NCI-H1436 treated with DMSO at 0.1 percent for 48 hours (cell line): Measurements from ENCODE around the gene ANO1.

Source experiments
- DNase-seq: peaks from one replicate; lab custom pipeline; 2025; lab: John Stamatoyannopoulos, UW

ANO1 gene

DNA sequence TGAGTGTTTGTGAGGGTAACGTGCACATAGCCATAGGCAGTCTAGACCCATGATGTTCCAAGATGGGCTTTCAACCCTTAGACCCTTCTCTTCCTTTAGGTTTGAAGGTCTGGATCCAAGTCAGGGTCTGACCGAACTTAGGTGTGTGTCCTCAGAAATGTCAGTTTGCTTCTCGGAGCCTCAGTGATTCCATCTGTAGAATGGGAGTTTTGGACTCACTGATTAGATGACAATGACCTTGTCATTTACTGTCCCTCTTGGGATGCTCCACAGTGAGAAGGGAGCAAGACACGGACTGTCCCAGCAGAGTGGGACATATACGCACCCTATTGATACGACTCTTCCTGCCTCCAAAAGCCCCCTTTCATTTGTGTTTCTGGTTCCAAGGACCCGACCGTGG lies 37.7 kb downstream of the ANO1 start:
- DNase-seq = no peak

DNA sequence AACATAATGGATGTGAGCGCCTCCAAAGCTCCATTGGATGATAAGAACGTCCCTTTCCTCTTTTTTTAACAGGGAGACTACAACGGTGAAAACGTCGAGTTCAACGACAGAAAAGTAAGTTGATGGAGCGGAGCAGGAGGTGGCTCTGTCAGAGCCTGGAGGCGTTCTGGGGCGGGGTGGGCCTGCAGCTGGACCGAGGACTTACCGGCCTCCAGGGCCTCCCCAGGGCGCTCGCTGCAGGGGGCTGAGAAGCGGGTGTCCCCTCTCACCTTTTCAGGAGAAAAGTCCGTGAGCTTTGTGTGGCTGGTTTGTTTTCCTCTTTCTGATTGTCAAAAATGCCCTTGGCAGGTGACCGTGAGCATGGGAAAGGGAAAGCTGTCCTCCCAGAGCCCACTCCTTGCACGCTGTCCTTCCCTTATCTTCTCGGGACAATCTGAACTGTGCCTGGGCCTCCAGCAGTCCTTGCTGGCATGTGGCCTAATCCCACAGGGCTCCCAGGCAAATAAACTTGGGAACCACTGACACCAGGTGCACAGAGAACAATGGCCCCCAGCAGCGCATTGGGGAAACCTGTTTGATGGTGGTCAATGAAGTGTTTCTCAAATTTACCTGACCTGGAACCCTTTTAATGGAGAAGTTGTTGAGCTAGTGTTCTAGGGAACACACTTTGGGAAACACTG lies 38.4 kb downstream of the ANO1 start:
- DNase-seq = no peak

DNA sequence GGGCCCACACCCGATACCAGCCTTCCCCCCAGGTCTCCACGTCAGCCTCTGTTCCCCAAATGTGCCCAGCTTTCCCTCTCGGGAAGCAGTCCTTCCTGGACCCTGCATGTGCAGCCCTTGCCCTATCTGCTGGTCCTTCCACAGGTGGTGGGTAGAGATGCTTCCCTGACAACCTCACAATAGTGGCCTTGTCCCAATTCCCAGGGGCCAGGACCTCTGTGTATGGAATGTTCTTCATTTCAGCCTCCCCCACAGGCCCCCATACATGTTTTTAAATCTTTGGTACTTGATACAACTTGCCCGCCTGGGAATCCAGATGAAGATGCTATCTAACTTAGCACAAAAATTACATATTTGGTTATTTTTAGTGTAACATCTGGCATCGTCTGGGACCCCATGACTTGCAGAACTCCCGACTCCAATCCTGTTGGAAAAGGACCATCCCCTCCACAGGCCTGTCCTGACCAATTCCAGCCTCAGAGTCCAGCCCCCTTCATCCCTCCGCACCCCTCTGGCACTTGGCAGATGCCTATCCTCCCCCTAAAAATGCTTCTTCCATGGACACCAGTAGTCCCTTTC lies 39.5 kb downstream of the ANO1 start:
- DNase-seq = no peak

DNA sequence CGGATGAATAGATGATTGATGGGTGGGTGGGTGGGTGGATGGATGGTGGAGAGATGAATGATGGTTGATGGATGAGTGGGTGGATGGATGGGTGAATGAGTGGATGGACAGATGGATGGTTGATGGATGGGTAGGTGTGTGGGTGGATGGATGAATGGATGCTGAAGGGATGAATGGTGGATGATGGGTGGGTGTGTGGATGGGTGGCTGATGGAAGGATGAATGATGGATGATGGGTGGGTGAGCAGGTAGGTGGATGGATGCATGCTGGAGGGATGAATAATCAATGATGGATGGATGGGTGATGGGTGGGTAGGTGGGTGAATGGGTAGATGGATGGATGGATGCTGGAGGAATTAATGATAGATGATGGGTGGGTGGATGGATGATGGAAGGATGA lies 40.5 kb downstream of the ANO1 start:
- no peak for DNase-seq

DNA sequence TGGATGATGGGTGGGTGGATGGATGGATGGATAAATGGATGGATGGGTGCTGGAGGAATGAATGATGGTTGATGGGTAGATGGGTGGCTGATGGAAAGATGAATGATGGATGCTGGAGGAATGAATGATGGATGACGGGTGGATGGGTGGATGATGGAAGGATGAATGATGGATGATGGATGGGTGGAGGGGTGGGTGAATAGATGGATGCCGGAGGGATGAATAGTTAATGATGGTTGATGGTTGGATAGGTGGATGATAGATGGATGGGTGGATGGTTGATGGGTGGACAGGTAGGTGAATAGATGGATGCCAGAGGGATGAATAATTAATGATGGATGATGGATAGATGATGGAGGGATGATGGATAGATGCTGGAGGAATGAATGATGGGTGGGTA lies 41.4 kb downstream of the ANO1 start:
- DNase-seq = no peak

DNA sequence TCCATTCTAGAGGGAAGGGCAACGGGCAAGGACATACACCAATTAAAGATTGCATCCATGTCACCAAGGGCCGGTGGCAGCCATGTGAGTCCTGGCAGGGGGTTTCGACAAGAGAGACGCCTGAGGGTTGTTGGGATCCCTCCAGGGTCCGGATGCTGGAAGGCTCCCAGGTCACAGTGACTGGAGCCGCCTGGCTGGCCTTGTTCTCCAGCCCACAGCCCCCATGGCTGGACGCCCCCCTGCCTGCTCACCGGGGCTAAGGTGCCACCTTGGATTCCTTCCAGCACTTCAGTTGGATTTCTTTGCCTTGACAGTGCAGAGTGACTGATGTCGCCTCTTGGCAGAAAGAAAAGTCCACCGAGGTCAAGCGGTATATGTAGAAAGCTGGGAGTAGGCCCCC lies 42.6 kb downstream of the ANO1 start:
- no peak for DNase-seq

DNA sequence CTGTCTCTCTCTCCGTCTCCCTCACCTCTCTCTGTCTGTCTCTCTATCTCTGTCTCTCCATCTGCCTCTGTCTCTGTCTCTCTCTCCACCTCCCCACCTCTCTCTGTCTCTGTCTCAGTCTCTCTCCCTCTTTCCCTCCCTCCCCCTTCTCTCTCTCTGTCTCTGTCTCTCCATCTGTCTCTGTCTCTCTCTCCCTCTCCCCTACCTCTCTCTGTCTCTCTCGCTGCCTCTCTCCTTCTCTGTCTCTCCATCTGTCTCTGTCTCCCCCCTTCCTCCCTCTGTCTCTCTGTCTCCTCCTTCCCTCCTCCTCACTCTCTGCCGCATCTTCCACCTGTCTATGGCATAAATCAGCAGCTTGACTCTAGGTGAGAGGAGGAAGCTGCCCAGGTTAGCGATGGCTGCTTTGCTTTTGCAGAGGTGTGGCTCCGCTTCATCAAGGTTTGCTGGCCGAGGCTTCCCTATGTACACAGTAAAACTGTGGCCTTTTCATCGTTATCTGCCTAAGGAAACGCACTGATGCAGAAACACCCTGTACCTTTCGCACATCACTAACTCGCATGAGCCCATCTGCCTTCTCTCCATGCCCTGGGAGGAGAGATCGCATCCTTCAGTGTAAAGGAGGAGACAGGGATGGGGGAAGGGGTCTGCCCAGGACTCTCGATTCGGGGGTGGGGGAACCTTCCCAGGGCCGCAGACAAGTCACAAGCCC lies 44.5 kb downstream of the ANO1 start:
- DNase-seq = no peak

DNA sequence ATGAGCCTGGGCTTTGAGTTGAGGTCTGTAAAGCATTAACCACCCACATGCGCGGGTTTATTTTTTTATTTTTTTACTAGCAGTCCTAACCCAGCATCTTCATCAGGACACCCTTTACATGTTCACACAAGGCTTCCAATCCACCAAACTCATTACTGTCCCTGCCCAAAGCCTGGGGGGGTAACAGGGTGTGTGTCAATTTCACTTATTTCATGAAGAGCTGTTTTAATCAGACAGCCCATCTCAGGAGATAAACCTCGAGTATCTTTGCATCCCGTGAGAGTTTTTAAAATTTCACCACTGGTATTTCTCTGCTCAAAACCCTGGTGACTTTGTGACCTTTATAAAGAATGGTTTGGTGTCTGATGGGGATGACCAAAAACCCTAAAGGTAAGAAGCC lies 45.6 kb downstream of the ANO1 start:
- no peak for DNase-seq

DNA sequence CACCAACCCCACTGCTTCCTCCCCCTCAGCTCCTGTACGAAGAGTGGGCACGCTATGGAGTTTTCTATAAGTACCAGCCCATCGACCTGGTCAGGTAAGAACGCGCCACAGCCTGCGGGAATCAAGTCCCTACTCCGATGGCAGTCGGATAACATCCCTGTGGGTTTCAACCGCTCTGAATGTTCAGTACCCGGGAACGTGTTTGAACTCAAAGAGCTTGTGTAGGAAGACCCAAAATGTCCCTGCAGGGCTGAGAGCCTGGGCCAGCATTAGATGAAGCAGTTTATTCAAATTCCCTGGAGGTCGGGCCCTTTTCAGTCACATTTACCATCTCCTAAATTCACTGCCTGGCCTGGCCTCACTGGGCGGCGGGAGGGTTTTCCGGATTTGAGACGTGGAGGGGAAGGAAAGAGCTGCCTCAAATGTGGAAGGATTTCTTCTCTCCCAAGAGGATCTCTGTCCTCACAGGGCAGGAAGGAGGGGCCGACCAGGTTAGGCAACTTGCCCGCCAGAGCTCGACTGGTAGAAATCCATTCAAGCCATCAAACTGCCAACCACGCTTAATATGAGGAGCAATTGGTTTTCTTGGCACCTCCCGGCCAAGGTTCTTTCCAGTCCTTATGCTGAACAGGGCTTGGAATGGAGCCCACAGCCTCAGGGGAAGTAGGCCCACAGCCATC lies 46.3 kb downstream of the ANO1 start:
- no peak for DNase-seq

DNA sequence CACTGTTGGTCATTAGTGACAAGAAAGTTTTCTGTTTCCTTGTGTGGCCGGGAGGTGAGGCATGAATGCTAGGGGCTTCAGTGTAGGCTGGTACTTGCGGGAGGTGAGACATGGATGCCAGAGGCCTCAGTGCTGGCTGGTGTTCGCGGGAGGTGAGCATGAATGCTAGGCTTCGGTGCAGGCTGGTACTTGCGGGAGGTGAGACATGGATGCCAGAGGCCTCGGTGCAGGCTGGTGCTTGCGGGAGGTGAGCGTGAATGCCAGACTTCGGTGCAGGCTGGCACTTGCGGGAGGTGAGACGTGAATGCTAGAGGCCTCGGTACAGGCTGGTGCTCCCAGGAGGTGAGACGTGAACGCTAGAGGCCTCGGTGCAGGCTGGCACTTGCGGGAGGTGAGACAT lies 48.4 kb downstream of the ANO1 start:
- DNase-seq = no peak

DNA sequence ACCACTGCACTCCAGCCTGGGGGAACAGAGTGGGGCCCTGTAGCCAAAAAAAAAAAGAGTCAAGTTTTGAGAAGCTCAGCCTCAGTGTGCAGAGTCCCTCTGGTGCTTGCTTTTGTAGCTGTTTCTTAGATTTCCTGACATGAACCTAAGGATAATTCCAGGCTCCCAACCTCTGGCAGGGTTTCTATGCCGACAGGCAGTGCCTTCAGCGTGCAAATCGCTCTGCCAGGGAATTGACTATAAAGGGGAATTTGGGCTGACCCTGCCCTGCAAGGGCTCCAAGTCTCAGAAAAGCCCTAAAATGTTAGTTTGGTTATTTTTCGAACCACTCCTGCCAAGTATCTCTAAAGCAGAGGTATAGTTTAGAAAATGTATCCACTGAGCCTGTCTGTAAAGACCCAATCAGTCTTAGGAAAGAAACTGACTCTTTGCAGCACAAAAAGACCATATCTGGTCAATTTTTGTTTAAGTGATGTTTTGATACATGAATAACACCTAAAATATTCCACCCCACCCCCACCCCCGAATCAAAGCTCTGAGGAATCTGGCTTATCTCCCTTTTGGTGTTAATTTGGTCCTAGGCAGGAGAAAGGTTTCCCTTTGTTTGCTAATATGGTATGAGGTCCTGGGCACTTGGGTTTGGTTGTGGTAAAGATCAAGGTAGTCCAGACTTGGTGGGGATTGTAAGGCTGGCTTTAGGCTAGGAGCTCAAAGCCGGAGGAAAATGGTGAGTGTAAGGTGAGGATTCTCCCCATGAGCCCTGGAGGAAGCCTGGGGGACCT lies 49.7 kb downstream of the ANO1 start:
- DNase-seq = no peak

DNA sequence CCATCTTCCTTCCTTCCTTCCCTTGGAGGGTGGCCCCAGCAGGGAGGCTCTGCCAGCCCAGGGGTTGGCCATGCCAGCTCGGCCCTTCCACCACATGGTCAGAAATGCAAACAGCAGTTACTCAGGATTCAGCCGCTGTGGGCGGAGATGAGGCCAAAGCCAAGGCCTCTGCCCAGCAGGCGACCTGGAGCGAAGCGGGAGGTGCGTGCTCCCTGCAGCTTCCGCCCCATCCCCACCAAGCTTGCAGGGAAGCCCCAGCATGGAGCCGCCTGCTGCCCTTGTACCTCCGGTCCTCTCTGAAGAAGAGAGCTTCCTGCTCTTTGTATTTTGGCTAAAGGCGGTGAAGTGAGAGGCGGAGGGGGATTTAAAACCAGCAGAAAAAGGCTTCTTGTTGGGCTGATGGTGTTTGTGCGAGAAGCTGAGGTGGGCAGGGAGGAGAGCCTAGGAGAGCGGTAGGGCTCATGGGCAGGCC lies 50.4 kb downstream of the ANO1 start:
- DNase-seq = no peak

DNA sequence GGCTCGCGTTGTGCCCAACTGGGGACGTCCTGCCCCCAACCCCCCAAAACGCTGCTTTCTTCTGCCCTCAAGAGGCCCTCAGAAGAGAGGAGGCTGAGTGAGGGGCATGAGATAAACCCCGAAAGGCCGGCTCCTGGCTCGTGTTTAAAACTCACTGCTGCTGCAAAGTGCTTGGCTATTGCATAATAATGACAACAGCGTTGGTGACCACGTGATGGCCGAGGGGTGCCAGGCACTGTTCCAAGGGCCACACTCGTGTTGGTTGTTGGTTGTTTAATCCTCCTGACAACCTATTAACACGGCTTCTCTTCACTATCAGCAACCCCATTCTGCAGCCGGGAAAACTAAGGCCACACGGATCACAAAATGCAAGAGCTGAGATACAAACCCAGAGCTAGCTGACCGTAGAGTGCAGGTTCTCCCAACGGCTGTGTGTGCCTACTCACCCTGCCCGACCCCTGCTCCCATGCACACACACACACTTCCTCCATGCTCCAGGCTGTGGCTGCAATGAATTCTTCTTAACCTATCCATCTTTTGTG lies 51.0 kb downstream of the ANO1 start:
- DNase-seq = no peak

DNA sequence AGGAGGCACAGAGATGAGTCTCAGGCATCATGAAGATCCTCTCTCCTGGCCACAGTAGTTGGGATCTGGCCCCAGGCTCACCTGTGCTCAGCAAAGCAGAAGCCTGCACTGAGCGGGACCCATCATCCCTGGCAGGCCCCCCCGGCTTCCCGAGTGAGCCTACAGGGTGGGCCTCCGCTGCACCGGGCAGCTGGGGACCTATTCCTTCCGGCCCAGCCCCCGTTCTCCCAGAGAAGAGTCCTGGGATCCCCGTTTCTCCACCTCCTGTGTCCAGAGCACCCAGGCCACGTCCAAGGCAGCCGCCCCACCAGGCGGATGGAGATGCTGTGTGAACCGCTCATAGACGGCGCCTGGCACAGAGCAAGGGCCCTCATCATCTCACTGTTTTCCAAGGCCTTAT lies 52.5 kb downstream of the ANO1 start:
- DNase-seq = no peak

DNA sequence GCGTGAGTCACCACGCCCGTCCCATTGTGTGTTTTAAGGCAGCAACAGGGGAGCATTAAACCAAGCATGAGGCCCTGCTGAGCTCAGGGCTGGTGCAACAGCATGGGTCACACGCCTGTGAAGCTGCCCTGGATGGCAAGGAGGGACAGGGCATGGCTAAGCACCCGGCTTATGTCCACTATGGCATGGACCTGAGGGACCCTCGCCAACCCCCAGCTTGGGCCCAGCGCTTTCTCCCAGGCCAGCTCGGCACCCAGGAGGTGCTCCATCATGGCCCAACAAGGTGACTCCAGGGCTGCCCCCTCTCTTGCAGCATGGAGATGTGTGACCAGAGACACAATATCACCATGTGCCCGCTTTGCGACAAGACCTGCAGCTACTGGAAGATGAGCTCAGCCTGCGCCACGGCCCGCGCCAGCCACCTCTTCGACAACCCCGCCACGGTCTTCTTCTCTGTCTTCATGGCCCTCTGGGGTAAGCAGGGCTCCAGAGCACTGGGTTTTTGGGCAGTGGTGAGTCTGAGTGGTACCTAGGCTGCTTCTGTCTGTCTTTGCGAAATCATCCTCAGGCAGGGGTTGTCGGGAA lies 53.6 kb downstream of the ANO1 start:
- DNase-seq = no peak

DNA sequence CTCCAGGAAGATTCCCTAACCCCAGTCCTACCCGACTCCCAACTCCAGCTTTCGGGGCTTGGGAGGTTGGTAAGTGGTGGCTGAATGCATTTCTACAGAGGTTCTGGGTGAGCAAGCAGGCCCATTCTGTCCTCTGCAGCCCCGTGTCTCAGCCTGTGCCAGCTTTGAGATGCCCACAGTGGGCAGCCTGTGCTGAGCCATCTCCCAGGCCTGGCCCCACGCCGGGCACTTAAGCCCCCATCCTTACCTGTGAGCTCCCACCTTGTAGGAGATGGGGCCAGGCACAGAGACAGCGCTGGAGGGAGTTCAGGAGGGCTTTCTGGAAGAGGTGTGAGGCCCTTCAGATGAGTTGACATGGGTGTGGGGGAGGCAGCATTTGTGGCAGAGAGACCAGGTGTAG lies 54.5 kb downstream of the ANO1 start:
- DNase-seq = no peak

DNA sequence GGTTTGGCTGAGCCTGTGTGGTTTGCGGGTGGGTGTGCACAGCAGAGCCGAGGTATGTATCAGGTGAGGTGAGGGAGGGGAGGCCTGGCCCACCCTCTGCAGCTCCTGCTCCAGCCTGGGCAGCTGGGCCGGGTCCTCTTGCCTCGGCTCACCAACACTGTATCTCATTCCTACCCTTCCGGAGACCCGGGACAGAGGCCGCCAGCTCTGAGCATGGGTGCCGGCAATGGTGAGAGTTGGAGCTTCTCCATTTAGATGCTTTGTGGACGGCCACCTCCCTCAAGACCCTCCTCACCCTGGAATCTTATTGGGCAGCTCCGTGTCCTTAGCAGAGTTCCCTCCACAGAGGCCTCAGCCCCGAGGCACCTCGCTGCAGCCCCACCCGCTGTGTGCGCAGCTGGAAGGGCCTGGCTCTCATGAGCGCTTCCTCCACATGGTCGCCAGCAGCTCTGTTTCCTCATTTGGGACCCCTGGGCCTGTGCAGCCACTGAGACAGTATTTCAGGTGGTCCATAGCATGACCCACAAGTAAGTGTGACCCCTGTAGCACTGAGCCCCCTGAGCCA lies 55.7 kb downstream of the ANO1 start:
- no peak for DNase-seq

DNA sequence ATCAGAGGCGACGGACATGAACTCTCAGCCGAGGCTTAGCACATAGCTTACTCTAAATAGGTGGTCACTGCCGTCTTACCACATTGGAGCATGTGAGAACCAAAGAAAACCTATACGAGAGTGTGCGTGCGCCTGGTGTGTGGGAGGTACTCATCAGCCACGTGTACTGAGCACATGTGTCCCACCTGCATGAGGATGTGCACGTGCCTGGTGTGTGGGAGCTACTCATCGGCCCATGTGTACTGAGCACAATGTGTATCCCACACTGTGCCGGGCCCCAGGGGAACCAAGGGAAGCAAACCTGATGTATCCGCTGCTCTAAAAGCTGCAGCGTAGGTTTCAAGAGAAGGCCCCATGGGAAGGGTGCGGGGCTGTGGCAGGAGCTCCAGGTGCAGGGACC lies 56.4 kb downstream of the ANO1 start:
- DNase-seq = peak; percentile 91

DNA sequence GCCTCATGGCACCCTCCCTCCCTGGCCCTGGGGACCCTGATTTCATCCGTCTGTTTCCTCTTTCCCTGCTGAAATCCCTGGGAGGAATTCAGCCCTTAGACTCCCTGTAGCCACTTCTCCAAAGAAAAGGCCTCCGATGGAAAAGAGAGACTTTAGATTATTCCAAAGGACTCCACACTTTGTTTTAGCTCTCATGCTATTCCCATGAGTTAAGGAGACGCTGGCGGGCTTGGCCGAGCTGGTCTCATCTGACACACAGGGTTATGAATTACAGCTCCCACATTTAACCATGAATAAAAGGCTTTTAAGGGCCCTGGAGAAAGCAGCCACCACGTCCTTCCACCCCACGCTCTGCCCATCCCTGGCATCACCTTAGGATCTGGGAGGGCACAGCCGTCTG lies 57.0 kb downstream of the ANO1 start:
- DNase-seq = no peak

DNA sequence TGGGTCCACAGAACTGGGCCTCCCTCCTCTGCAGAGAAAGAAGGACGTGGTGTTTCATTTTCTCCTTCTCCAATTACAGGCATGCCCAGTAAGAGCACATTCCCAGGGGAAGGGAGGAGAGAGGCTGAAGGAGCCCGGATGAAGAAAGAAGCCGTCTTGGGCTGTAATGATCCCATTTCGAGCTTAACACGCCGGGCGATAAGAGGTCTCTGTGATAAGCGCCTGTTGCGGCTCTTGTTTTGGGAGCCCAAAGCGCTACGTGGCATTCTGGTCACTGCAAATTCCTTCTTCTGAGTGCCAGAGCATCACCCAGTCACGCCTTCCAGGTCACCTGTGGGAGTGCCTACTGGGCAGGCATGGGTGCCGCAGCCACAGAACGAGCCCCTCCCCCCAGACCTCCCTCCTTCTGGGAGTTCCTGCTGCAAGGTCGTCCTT lies 57.5 kb downstream of the ANO1 start:
- peak; percentile 64 for DNase-seq

DNA sequence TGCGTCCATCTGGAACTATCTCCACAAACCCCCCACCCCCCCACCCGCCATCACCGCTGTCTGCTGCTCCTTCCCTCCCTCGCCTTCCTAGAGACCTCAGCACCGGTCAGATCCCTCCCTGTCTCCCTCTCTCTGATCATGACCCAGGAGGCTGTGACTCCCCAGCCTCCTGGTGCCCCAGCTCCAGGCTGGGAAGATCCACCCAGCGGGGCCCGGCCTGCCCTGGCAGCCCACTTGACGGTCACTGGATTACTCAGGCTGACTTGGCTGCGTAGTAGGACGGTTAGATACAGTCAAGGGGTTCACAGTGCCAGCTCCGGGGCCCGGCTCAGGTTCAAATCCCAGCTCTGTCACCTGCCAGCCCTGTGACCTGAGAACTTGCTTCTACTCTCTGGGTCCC lies 59.3 kb downstream of the ANO1 start:
- DNase-seq = no peak
